K562 (cell line): ENCODE results near the gene PRSS53. TPM values are rescaled to one million over a fixed set of nuclear protein-coding genes. Genes with fewer than 3 reads are reported as not detected.

ENCODE experiments used
- BCOR ChIP-seq: fragments of 450-650 bp; IDR thresholded peaks from 2 replicates; pipeline ENCODE4 v1.6.1; 2016
- BHLHE40 ChIP-seq: IDR thresholded peaks from 2 replicates; pipeline ENCODE4 v1.6.1; 2011; ENCODE audit warnings: low read length, improper control_type of control experiment
- CBX1 ChIP-seq: sonication (generic); IDR thresholded peaks from 2 replicates; pipeline ENCODE4 v1.6.1; 2016; ENCODE audit warnings: antibody characterized with exemption, low read depth, mild to moderate bottlenecking
- FOXP1 ChIP-seq: sonication (generic); formaldehyde crosslinking; IDR thresholded peaks from 2 replicates; pipeline ENCODE4 v1.8.0; 2022; ENCODE audit warnings: mild to moderate bottlenecking, missing genetic modification reagents
- HDAC8 ChIP-seq: fragments of 450-650 bp; IDR thresholded peaks from 2 replicates; pipeline ENCODE4 v1.6.1; 2016; ENCODE audit warnings: mild to moderate bottlenecking, missing genetic modification characterization, moderate library complexity, missing compliant biosample characterization
- PHF21A ChIP-seq: fragments of 450-650 bp; IDR thresholded peaks from 2 replicates; pipeline ENCODE4 v1.6.1; 2017; ENCODE audit warnings: low read depth, borderline replicate concordance
- PHF8 ChIP-seq: fragments of 200-600 bp; sonication (generic); IDR thresholded peaks from 2 replicates; pipeline ENCODE4 v1.6.1; 2012; ENCODE audit warnings: mixed run types, mild to moderate bottlenecking, inconsistent platforms, low read length, moderate library complexity, borderline replicate concordance
- RBFOX2 ChIP-seq: fragments of 200-400 bp; formaldehyde crosslinking; IDR thresholded peaks from 2 replicates; pipeline ENCODE4 v1.6.1; 2017; ENCODE audit warnings: low read depth, mild to moderate bottlenecking, low read length, moderate library complexity
- SIN3A ChIP-seq, 2 experiments: fragments of 150-350 bp in 1 of 2; IDR thresholded peaks; 2 replicates each; pipeline ENCODE4 v1.6.1; 2011 to 2016; ENCODE audit warnings: borderline replicate concordance in 2 of 2, low read depth in 2 of 2, low read length in 2 of 2, mild to moderate bottlenecking in 2 of 2, moderate library complexity in 2 of 2; ENCODE audit not compliant: control insufficient read depth in 1 of 2
- SMARCE1 ChIP-seq: fragments of 450-650 bp; IDR thresholded peaks from 2 replicates; pipeline ENCODE4 v1.7.1; 2016; ENCODE audit warnings: mild to moderate bottlenecking
- TCF3 ChIP-seq: sonication (generic); formaldehyde crosslinking; IDR thresholded peaks from 2 replicates; pipeline ENCODE4 v1.4.0; 2020; ENCODE audit warnings: mild to moderate bottlenecking, missing genetic modification reagents
- ZNF134 ChIP-seq: fragments of 250-450 bp; sonication (Bioruptor Pico); conservative IDR thresholded peaks from 2 replicates; pipeline ENCODE4 v1.4.0; 2020
- ZNF197 ChIP-seq: fragments of 200-800 bp; sonication (Bioruptor generic); IDR thresholded peaks from 2 replicates; pipeline ENCODE4 v1.6.1; 2016; ENCODE audit warnings: low read depth, missing genetic modification characterization, missing compliant biosample characterization
- ZNF561 ChIP-seq: fragments of 450-650 bp; formaldehyde crosslinking; conservative IDR thresholded peaks from 2 replicates; pipeline ENCODE4 v1.4.0; 2020; ENCODE audit warnings: mild to moderate bottlenecking, moderate library complexity
- ZSCAN29 ChIP-seq: fragments of 450-650 bp; IDR thresholded peaks from 2 replicates; pipeline ENCODE4 v1.6.1; 2017
- polyA plus RNA-seq, 8 experiments: library from polyadenylated mRNA; depleted of rRNA in 4 of 8; stranded (reverse) in 5 of 8; unstranded in 3 of 8; fragments of >200 nt; fragmentation: Nextera tagmentation in 2 of 8; fragmentation: Illumina TruSeq in 1 of 8; extraction: Ambion mirVana in 2 of 8; extraction: Trizol in 1 of 8; gene quantifications; 2 replicates each; pipeline versions ENCODE4 v1.2.1 to v1.2.3, GENCODE V29; 2011 to 2014; ENCODE audit warnings: inconsistent platforms in 1 of 8, missing spikeins in 1 of 8
- total RNA-seq, 7 experiments: library from RNA; depleted of rRNA in 6 of 7; stranded (reverse); fragments of >200 nt in 6 of 7; fragmentation: Illumina TruSeq in 2 of 7; extraction: Trizol in 2 of 7; gene quantifications; 2 replicates each; pipeline versions ENCODE4 v1.2.1 to v1.2.3, GENCODE V29; 2011 to 2021; ENCODE audit warnings: low replicate concordance in 1 of 7
- TF ChIP-seq, protein P1 (sequence below): fragments of 250-450 bp; sonication (Bioruptor Pico); IDR thresholded peaks from 2 replicates; pipeline ENCODE4 v1.9.0; 2021; ENCODE audit warnings: mild to moderate bottlenecking
- TF ChIP-seq, protein P2 (sequence below), 2 experiments: fragments of 450-650 bp in 1 of 2; sonication (generic) in 1 of 2; formaldehyde crosslinking in 1 of 2; IDR thresholded peaks in 1 of 2; conservative IDR thresholded peaks in 1 of 2; 2 replicates each; pipeline versions ENCODE4 v1.6.1 to v1.8.1; 2016 to 2023; ENCODE audit warnings: mild to moderate bottlenecking in 2 of 2, moderate library complexity in 2 of 2, inconsistent platforms in 1 of 2, missing genetic modification reagents in 1 of 2
- TF ChIP-seq, protein P3 (sequence below): sonication (generic); formaldehyde crosslinking; IDR thresholded peaks from 2 replicates; pipeline ENCODE4 v1.5.0; 2020; ENCODE audit warnings: missing genetic modification reagents
- TF ChIP-seq, protein P4 (sequence below): IDR thresholded peaks from 3 replicates; pipeline ENCODE4 v1.6.1; 2011; ENCODE audit warnings: borderline replicate concordance, mild to moderate bottlenecking; ENCODE audit not compliant: insufficient read length, insufficient read depth
- TF ChIP-seq, protein P5 (sequence below): fragments of 450-650 bp; IDR thresholded peaks from 2 replicates; pipeline ENCODE4 v1.6.1; 2018; ENCODE audit not compliant: partially characterized antibody

The PRSS53 gene
- total and polyA plus RNA-seq, 9 of the 15 experiments (the other 6 are each of a cell fraction or from before 2014, with no cell fraction given), result 0.40 to 1.9 (median 0.78) TPM; not detected in 2

DNA sequence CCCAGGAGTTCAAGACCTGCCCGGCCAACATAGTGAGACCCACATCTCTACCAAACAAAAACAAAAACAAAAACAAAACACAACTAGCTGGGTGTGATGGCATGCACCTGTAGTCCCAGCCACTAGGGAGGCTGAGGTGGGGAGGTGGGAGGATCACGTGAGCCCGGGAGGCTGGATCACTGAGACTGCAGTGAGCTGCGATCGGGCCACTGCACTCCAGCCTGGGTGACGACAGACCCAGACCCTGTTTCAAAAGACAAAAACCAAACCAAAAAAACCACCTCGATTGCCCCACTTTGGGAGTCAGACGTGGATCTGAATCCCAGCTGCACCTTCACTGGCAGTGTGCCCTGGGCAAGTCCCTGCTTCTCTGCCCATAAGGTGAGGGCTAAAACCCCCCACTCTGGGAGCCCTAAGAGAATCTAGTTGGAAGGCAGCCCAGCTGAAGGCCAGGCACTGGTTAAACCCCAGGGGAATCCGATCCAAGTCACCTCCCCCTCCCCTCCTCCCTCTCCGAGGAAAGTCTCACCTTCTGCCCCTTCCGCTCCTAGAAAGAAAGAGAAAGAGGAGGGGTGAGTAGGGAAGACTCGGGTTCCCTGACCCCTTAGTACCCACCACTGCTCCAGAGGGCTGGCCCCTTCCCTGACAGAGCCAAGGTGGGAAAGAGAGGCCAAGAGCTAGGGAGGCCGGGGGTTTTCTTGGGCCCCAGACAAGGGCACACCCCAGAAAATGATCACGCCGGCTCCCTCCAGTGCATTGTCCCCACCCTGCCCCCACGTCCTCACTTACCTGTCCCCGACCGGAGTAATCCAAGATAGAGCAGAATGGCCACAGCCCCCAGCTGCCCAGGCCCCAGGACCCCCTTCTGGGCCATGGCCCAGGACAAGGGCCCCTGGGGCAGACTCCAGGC lies 46.1 kb upstream of the PRSS53 start (continued):
- no peak for TF ChIP-seq CBX1
- TF ChIP-seq TCF3, result no peak
- TF ChIP-seq PHF21A, result no peak
- TF ChIP-seq, protein P1, sequence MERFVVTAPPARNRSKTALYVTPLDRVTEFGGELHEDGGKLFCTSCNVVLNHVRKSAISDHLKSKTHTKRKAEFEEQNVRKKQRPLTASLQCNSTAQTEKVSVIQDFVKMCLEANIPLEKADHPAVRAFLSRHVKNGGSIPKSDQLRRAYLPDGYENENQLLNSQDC (CRISPR knock-in tag), result no peak
- TF ChIP-seq, protein P2, sequence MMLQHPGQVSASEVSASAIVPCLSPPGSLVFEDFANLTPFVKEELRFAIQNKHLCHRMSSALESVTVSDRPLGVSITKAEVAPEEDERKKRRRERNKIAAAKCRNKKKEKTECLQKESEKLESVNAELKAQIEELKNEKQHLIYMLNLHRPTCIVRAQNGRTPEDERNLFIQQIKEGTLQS (IDR thresholded peaks at IDR 0.05), result peak; percentile 30; the same call in 1 of the 2 replicates
- TF ChIP-seq, protein P2 (CRISPR knock-in tag; conservative IDR thresholded peaks at IDR 0.05), result no peak
- TF ChIP-seq ZNF197 (CRISPR knock-in tag), result no peak
- TF ChIP-seq PHF8, result peak; percentile 9; the same call in 1 of the 2 replicates
- TF ChIP-seq SIN3A (IDR thresholded peaks at IDR 0.05; ENCODE audit: borderline replicate concordance in 2 of 2, control insufficient read depth in 1 of 2, low read depth in 2 of 2, low read length in 2 of 2), result no peak
- TF ChIP-seq HDAC8 (tag), result no peak
- peak; percentile 42; the same call in 1 of the 2 replicates for TF ChIP-seq BCOR
- TF ChIP-seq, protein P3, sequence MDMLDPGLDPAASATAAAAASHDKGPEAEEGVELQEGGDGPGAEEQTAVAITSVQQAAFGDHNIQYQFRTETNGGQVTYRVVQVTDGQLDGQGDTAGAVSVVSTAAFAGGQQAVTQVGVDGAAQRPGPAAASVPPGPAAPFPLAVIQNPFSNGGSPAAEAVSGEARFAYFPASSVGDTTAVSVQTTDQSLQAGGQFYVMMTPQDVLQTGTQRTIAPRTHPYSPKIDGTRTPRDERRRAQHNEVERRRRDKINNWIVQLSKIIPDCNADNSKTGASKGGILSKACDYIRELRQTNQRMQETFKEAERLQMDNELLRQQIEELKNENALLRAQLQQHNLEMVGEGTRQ (CRISPR knock-in tag), result peak; percentile 86
- TF ChIP-seq ZSCAN29, result no peak
- TF ChIP-seq FOXP1 (CRISPR knock-in tag), result no peak
- TF ChIP-seq SMARCE1, result 0 out of 2 replicates have a peak, but pooled peaks have one; percentile 18
- peak; percentile 91 for TF ChIP-seq BHLHE40
- no peak for TF ChIP-seq ZNF561 (CRISPR knock-in tag)
- TF ChIP-seq, protein P4, sequence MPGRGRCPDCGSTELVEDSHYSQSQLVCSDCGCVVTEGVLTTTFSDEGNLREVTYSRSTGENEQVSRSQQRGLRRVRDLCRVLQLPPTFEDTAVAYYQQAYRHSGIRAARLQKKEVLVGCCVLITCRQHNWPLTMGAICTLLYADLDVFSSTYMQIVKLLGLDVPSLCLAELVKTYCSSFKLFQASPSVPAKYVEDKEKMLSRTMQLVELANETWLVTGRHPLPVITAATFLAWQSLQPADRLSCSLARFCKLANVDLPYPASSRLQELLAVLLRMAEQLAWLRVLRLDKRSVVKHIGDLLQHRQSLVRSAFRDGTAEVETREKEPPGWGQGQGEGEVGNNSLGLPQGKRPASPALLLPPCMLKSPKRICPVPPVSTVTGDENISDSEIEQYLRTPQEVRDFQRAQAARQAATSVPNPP, result no peak
- TF ChIP-seq RBFOX2, result peak; percentile 13; the same call in 1 of the 2 replicates
- TF ChIP-seq ZNF134 (CRISPR knock-in tag), result no peak
- TF ChIP-seq, protein P5, sequence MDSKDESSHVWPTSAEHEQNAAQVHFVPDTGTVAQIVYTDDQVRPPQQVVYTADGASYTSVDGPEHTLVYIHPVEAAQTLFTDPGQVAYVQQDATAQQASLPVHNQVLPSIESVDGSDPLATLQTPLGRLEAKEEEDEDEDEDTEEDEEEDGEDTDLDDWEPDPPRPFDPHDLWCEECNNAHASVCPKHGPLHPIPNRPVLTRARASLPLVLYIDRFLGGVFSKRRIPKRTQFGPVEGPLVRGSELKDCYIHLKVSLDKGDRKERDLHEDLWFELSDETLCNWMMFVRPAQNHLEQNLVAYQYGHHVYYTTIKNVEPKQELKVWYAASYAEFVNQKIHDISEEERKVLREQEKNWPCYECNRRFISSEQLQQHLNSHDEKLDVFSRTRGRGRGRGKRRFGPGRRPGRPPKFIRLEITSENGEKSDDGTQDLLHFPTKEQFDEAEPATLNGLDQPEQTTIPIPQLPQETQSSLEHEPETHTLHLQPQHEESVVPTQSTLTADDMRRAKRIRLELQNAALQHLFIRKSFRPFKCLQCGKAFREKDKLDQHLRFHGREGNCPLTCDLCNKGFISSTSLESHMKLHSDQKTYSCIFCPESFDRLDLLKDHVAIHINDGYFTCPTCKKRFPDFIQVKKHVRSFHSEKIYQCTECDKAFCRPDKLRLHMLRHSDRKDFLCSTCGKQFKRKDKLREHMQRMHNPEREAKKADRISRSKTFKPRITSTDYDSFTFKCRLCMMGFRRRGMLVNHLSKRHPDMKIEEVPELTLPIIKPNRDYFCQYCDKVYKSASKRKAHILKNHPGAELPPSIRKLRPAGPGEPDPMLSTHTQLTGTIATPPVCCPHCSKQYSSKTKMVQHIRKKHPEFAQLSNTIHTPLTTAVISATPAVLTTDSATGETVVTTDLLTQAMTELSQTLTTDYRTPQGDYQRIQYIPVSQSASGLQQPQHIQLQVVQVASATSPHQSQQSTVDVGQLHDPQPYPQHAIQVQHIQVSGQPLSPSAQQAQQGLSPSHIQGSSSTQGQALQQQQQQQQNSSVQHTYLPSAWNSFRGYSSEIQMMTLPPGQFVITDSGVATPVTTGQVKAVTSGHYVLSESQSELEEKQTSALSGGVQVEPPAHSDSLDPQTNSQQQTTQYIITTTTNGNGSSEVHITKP, result peak; percentile 63
